Neural progenitor cell (in vitro differentiated cells): ENCODE results near the gene ANGPTL2.

Source experiments
- EZH2 ChIP-seq: fragments of 200-600 bp; sonication (generic); IDR thresholded peaks from 2 replicates; pipeline ENCODE4 v1.6.1; 2017; ENCODE audit warnings: antibody characterized with exemption, mild to moderate bottlenecking, moderate library complexity
- TF ChIP-seq, protein P1 (sequence below): fragments of 200-600 bp; sonication (generic); IDR thresholded peaks from 2 replicates; pipeline ENCODE4 v1.5.1; 2017; ENCODE audit warnings: antibody characterized with exemption, mild to moderate bottlenecking

DNA sequence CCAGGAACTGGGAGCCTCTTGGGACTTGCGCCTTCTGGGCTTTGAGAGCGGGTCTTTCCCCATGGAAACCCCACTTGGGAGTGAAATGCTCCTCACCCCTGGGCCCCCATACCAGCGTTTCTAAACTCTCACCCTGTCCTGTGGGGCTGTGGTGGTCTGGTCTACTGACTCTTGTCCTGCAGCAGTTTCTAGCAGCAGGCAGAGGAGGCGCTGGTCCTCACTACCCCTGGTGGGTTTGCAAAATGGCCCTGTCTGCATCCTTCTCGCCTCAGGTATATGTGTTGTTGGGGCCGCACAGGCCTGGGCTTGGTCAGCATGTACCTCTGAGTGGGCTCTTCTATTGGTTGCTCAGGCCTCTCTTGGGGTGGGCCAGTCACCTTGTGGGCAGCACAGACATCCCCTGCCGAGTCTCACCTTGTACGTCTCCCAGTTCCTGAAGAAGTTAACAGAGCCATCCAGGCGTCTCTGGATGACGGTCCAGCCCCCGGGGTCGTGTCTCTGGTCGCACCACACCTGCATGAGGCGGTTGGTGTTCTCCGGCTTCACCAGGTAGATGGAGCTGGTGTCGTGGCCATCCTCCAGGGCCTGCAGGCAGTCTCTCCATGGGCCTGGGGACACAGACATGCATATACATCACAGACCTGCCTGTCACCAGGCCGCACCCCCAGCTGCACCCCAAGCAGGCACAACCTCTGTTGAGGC is 29.0 kb downstream of the ANGPTL2 start:
- no peak for TF ChIP-seq EZH2
- TF ChIP-seq, protein P1, sequence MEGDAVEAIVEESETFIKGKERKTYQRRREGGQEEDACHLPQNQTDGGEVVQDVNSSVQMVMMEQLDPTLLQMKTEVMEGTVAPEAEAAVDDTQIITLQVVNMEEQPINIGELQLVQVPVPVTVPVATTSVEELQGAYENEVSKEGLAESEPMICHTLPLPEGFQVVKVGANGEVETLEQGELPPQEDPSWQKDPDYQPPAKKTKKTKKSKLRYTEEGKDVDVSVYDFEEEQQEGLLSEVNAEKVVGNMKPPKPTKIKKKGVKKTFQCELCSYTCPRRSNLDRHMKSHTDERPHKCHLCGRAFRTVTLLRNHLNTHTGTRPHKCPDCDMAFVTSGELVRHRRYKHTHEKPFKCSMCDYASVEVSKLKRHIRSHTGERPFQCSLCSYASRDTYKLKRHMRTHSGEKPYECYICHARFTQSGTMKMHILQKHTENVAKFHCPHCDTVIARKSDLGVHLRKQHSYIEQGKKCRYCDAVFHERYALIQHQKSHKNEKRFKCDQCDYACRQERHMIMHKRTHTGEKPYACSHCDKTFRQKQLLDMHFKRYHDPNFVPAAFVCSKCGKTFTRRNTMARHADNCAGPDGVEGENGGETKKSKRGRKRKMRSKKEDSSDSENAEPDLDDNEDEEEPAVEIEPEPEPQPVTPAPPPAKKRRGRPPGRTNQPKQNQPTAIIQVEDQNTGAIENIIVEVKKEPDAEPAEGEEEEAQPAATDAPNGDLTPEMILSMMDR: no peak
